ENCODE results near the gene MCCD1.

- TF ChIP-seq CTCF (IDR thresholded peaks at IDR 0.05; ENCODE audit: low read depth, low read length), result no peak
- no peak for TF ChIP-seq MAX (IDR thresholded peaks at IDR 0.05; ENCODE audit: low read depth, low read length)
Measured at GRCh38 chr6:31489086-31489485, 39.7 kb upstream of the MCCD1 start.

All from NB4 (cell line).